ENCODE measurements around the gene HLA-DMB.
A peak's percentile ranks its signal among the peaks of the same experiment; 100 is the strongest.

HLA-DMB gene

GRCh38 chr6:32895006-32895345 is 45.9 kb downstream of the HLA-DMB start:
- H2AFZ ChIP-seq (ENCODE audit: low read depth, low read length), result peak overlapping the region; percentile 94
- H3K4me3 ChIP-seq (ENCODE audit: low read length), result peak overlapping the region; percentile 84

DNA sequence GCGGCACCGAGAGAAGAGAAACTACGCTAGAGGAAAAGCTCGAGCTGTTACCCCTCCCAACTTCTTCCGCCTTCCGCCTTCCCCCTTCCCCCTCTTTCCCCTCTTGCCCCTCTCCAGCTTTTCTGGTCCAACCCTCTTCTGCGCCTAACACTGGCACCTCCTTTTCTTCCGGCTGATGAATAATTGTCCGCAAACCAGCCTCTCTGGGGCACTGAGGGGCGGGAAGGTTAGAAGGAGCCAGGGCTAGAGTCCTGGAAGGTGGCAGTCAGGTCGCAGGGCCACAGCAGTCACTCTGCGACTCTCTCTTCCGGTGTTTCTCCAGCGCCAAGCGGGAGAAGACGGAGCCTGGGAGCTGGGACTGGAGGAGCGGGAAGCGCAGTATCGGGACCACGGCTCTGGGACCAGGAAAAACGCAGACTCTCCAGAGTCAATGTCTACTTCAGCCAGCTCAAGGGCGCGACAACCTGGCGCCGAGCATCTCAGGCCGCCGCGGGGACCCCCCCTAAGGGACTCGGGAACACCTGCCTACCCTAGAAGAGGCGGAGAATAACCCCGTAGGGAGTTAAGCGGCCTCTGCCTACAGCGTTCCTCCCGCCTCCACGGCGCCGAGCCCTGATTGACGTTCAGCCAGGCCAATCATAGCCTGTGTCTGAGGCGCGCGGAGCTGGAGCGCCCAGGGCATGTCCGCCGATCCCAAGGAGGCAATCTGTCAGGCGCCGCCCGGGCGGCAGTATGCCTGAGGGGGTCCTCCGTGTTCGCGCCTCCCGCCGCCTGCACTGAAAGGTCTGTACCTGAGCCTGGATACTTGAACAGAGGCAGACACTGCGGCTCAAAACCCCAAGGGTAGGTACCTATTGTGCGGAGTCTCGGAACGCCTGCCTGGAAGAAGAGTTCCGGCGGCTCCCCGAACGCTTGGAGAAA is 46.5 kb downstream of the HLA-DMB start:
- Histone ChIP-seq H3K4me3 (ENCODE audit: low read length) (peak overlapping the region; percentile 84), H3K36me3 (ENCODE audit: insufficient read depth, low read length) (no peaks in the 10 kb centered on the region), H2AFZ (ENCODE audit: low read depth, low read length) (peak overlapping the region; percentile 94), H3K9me3 (ENCODE audit: low read length) (no peaks in the 10 kb centered on the region), H3K27me3 (ENCODE audit: insufficient read depth, low read length) (no peaks in the 10 kb centered on the region), H3K4me1 (ENCODE audit: insufficient read depth, low read length) (peaks cover 9% of the 10 kb centered on the region)

More at GRCh38 chr6:32895006-32895345, 45.9 kb downstream of the HLA-DMB start:
- no peaks in the 10 kb centered on the region for H3K9me3 ChIP-seq (ENCODE audit: low read length)
- no peaks in the 10 kb centered on the region for H3K36me3 ChIP-seq (ENCODE audit: insufficient read depth, low read length)
- peaks cover 9% of the 10 kb centered on the region for H3K4me1 ChIP-seq (ENCODE audit: insufficient read depth, low read length)
- H3K27me3 ChIP-seq (ENCODE audit: insufficient read depth, low read length), result no peaks in the 10 kb centered on the region

GRCh38 chr6:32890831-32891230 is 50.0 kb downstream of the HLA-DMB start:
- peaks cover 6% of the 10 kb centered on the region for H3K4me1 ChIP-seq (ENCODE audit: insufficient read depth, low read length)
- no peaks in the 10 kb centered on the region for H3K9me3 ChIP-seq (ENCODE audit: low read length)
- no peak overlapping the region for H3K4me3 ChIP-seq (ENCODE audit: low read length)
- H3K36me3 ChIP-seq (ENCODE audit: insufficient read depth, low read length), result no peaks in the 10 kb centered on the region
- no peak overlapping the region for H2AFZ ChIP-seq (ENCODE audit: low read depth, low read length)
- H3K27me3 ChIP-seq (ENCODE audit: insufficient read depth, low read length), result peaks cover 6% of the 10 kb centered on the region

- peaks cover 6% of the 10 kb centered on the region for H3K27me3 ChIP-seq (ENCODE audit: insufficient read depth, low read length)
- no peaks in the 10 kb centered on the region for H3K9me3 ChIP-seq (ENCODE audit: low read length)
- no peaks in the 10 kb centered on the region for H3K36me3 ChIP-seq (ENCODE audit: insufficient read depth, low read length)
- H3K4me3 ChIP-seq (ENCODE audit: low read length), result no peak overlapping the region
- no peak overlapping the region for H2AFZ ChIP-seq (ENCODE audit: low read depth, low read length)
- no peaks in the 10 kb centered on the region for H3K4me1 ChIP-seq (ENCODE audit: insufficient read depth, low read length)
Observed at GRCh38 chr6:32889533-32889932, 51.3 kb downstream of the HLA-DMB start.

DNA sequence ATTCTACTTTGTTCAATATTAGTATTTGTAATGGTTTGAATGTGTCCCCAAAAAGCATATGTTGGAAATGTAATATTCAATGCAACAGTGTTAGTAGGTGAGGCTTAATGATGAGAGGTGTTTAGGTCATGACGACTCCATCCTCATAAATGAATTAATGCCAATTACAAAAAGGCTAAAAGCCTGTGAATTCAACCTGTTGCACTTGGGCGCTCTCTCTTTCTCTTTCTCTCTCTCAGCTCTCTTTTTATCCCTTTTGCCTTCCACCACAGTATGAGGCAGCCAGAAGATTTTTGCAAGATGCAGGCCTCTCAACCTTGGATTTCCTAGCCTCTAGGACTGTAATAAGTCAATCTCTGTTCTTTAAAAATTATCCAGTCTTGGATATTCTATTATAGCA is 52.3 kb downstream of the HLA-DMB start:
- Histone ChIP-seq H3K4me3 (ENCODE audit: low read length) (no peak overlapping the region), H3K36me3 (ENCODE audit: insufficient read depth, low read length) (no peaks in the 10 kb centered on the region)

GRCh38 chr6:32887616-32888015 is 53.2 kb downstream of the HLA-DMB start:
- no peak overlapping the region for H2AFZ ChIP-seq (ENCODE audit: low read depth, low read length)
- H3K4me3 ChIP-seq (ENCODE audit: low read length), result no peak overlapping the region

More for the DNA sequence above, 52.3 kb downstream of the HLA-DMB start:
- Histone ChIP-seq H3K27me3 (ENCODE audit: insufficient read depth, low read length) (peaks cover 11% of the 10 kb centered on the region), H3K4me1 (ENCODE audit: insufficient read depth, low read length) (no peaks in the 10 kb centered on the region), H3K9me3 (ENCODE audit: low read length) (no peaks in the 10 kb centered on the region), H2AFZ (ENCODE audit: low read depth, low read length) (no peak overlapping the region)

DNA sequence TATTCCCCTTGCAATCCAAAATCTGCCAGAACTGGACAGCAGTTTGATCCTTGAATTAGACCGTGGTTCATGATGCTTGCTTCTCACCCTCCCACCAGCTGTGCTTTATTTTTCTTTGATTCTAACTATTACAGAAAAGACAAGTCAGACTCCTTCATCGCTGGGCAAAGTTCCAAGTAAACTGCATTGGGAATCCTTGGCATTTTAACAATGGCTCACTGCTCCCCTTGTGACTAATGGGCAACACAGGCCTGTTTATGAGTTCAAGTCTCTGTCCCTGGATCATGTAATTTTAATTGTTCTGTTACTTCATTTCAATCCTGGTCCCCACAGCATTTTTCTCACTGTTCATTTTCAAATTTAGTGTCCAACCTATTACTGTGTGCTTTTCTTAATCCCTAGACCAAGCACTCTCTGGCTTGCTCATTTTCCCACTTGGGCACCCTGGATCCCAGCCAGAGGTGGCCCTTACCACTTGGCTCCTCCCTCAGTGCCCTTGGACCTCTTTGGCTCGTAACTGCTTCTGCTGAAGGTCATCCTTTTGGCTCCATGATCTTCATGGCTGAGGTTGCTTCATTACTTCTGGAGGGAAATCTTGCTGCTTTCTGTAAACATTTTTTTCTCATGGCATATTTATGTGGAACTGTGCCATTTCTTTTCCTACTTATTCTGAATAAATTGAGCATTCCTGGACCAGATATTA is 54.0 kb downstream of the HLA-DMB start:
- Histone ChIP-seq H3K4me3 (ENCODE audit: low read length) (no peak overlapping the region), H2AFZ (ENCODE audit: low read depth, low read length) (no peak overlapping the region), H3K9me3 (ENCODE audit: low read length) (no peaks in the 10 kb centered on the region), H3K27me3 (ENCODE audit: insufficient read depth, low read length) (peaks cover 19% of the 10 kb centered on the region), H3K4me1 (ENCODE audit: insufficient read depth, low read length) (no peaks in the 10 kb centered on the region), H3K36me3 (ENCODE audit: insufficient read depth, low read length) (no peaks in the 10 kb centered on the region)

More at GRCh38 chr6:32887616-32888015, 53.2 kb downstream of the HLA-DMB start:
- Histone ChIP-seq H3K36me3 (ENCODE audit: insufficient read depth, low read length) (no peaks in the 10 kb centered on the region), H3K9me3 (ENCODE audit: low read length) (no peaks in the 10 kb centered on the region), H3K27me3 (ENCODE audit: insufficient read depth, low read length) (peaks cover 16% of the 10 kb centered on the region), H3K4me1 (ENCODE audit: insufficient read depth, low read length) (no peaks in the 10 kb centered on the region)

DNA sequence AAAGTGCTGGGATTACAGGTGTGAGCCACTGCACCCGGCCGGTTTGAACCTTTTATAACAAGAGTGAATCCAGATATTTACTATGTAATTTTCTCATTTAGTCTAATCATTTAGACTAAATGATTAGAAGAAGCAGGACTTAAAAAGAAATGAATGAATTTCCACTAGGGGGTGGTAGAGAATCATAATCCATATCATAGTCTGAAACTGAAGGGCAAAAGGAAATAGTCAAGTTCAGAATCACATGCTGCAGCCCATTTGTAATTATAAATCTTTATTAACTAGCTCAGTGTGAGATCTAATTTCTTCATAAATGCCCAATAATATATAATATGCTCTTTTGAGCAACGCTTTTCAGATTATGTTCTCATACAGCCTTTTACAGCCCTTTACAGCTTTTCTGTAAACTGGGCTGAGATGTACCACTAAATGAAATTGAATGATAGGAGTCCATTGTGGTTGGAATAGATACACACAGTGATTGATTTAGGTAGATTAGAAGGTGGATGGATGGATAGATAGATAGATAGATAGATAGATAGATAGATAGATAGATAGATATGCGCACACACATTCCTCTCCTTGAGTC is 55.0 kb downstream of the HLA-DMB start:
- H3K27me3 ChIP-seq (ENCODE audit: insufficient read depth, low read length), result peaks cover 19% of the 10 kb centered on the region
- H3K4me1 ChIP-seq (ENCODE audit: insufficient read depth, low read length), result no peaks in the 10 kb centered on the region
- no peak overlapping the region for H2AFZ ChIP-seq (ENCODE audit: low read depth, low read length)
- H3K36me3 ChIP-seq (ENCODE audit: insufficient read depth, low read length), result no peaks in the 10 kb centered on the region
- H3K9me3 ChIP-seq (ENCODE audit: low read length), result no peaks in the 10 kb centered on the region
- H3K4me3 ChIP-seq (ENCODE audit: low read length), result no peak overlapping the region

All from neuron (in vitro differentiated cells).